NCI-H146 (cell line): Measurements from ENCODE around the gene FNDC11.
"Not testable (repeated sequence)": the region's sequence is repeated elsewhere in the genome, so short reads cannot be mapped to it uniquely, and the experiment has no call there.

Experiments
- DNase-seq: peaks from one replicate; lab custom pipeline; 2025; lab: John Stamatoyannopoulos, UW

The FNDC11 gene

GRCh38 chr20:63567386-63568169, 13.6 kb downstream of the FNDC11 start:
- no peak for DNase-seq

GRCh38 chr20:63568170-63568981, 14.4 kb downstream of the FNDC11 start:
- DNase-seq = no peak

- peak; percentile 38 for DNase-seq
Observed at GRCh38 chr20:63568986-63569949, 15.3 kb downstream of the FNDC11 start.

DNA sequence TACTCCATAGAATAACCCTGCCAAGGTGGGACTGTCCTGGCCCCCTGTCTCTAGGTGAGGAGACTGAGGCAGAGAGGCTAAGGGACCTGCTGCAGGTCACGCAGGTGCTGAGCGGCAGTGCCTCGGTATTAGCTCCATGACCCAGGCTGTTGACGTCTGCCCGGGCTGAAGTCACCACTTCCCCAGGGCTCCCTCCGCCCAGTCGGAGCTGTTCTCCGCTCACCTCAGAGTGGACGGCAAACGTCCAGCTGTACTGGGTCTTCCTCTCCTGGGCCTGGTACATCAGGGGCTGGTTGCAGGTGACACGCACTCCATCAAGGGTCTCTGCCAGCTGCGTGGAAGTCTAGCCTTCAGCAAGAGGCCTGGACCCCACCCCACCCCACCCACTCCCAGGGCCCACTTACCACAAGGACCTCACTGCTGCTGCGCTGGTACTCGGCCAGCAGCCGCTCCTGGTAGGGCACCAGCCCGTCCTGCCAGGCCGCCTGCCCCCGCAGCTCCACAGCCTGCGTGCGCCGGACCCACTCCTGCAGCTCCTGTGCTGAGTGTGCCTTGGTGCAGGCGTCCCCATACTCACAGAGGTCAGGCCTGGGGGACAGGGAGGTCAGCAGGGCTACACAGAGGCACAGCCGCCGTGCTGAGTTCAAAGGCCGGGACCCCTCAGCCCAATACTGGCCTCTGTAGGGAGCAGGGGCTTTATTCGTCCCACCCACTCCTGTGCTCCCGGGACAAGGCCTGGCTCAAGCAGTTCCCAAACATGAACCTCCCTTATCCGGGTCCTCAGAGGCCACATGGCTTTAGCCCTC, 16.5 kb downstream of the FNDC11 start:
- no peak for DNase-seq

- not testable (repeated sequence) for DNase-seq
Observed at GRCh38 chr20:63571087-63571478, 17.1 kb downstream of the FNDC11 start.

DNA sequence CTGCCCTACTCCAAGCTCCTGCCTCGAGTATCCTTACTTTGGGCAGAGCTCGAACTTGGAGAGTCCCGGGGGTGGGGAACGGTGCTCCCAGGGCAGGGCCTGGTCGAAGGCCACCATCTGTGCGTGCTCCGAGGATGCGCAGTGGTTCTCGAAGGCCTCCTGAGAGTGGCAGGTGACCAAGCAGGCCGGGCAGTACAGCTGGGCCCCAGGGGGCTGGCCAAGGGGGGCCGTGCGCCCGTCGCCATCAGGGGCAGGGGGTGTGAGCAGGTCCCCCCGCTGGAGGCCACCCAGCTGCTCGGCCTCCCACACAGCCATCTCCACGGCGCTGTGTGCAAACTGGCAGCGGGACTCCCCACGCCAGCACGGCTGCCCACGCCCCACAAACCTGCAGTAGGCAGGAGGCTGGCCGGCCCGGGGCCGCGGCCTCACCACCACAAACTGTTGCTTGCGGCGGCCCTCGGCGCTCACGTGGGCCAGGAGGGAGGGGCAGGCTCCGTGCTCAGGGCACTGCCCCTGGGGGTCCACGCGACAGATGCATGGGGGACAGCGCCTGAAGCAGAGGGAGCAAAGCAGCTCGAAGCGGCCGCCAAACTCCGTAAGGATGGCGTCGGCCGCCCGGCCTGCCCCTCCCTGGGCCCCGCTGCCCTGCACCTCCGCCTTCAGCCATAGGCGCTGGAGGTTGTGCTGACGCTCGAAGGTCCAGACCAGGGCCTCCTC, 18.3 kb downstream of the FNDC11 start:
- no peak for DNase-seq

DNA sequence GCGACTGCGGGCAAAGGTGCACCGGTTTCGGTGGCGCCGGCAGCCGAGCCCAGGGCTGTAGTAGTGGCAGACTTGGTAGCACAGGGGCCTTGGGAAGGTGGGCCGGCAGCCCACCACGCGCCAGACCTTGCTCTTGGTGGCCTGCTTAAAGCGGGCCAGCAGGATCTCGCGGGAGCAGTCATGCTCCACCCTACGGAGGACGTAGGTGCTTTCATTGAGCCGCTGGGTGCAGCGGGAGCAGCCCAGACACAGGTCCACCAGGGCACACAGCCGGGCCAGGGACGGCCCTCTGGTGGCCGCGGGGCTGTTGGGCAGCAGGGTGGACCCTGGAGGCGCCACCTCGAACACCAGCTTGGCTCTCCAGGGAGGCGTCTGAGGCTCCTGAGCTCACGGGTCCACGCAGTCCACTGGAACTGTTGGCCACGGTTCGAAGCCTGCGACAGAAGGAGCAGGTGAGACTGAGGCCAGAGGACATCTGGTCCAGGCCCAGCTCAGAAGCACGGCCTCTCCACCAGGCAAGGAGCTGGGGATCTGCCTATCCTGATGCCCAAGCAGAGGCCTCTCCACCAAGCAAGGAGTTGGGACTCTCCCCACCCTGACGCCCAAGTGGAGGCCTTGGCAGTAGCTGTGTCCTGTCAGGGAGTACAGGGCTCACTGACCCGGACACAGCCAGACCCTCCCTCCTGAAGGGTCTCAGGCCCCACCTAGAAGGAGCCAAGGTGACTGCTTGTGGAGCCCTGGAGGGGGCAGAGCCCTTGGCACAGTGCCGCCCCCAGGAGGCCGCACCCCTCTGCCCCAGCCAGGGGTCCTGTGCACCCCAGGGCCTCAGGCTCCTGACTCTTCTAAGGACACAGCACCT, 19.1 kb downstream of the FNDC11 start:
- DNase-seq = no peak

DNA sequence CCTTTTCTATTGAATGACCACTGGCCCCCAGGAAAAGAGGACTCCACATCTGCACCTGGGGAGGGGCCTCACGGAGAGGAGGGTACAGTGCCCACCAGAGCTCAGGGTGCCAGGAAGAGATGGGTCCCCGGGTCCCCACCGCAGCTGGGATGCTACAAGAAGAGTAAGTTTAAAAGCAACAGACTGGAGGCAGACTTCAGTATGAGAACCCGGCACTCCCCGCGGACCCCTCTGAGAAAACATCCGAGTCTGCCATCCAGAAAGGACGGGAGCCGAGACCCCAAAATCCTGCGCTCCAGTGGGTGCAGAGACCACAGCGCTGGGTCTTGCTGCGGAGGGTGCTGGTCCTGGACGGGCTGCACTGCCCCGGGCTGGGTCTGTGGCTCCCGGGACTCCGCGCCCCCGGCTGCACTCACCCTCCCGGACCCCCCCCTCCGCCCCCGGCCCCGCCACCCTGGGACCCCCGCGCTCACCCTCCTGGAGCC, 19.7 kb downstream of the FNDC11 start:
- no peak for DNase-seq

DNA sequence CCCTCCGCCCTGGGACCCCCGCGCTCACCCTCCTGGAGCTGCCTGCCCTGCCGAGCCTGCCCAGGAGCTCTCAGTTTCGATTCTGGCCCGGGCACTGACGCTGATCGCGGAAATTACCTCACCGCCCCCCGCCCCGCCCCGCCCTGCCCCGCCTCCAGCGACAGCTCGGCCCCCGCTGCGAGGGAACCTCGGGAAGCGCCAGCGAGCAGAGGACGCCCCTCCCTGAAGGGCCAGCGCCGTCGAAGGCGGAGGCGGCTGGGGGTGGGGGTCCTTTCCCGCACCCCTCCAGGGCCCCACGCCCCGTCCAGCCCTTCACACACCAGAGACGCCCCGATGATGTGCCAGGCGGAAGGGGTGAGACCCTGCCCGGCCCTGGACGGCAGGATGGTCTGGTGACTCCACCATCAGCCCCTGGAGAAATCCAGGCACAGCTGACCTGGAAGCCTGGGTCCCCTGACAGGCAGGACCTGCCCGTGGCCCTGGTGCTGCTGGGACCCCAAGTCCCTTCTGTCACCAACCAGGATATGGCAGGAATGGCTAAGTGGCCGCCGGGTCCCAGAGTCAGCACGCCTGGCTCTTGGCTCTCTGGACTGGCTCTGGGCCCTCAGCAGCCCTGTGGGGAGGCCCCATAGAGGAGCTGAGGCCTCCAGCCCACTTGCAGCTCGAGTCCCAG, 20.3 kb downstream of the FNDC11 start, which contains the start of gene HELZ2:
TSS of gene HELZ2 (minus strand) at position 84 of the 673 bp plus-strand sequence. CDS start 1,854 bp downstream, outside the sequence.
- DNase-seq = peak; percentile 72

GRCh38 chr20:63574829-63575743, 21.1 kb downstream of the FNDC11 start:
- DNase-seq = no peak

DNA sequence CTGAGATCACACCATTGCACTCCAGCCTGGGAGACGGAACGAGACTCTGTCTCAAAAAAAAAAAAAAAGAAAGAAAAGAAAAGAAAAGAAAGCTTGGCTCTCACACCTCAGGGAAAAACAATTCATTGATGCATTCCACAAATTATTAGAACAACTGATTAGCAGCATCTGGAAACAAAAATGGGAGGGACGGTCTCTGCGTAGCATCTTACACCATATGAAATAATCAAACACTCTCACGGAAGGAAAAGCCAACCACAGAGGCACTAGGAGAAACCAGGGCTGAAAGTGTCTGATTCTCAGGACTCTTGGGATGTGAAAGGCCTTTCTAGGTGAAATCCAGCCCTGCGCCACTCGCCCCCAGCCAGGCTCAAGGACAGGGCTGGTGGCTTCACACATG, 22.4 kb downstream of the FNDC11 start:
- no peak for DNase-seq

- no peak for DNase-seq
Observed at GRCh38 chr20:63577317-63577894, 23.4 kb downstream of the FNDC11 start.

GRCh38 chr20:63578224-63579016, 24.5 kb downstream of the FNDC11 start:
- no peak for DNase-seq

- DNase-seq = no peak
Observed at GRCh38 chr20:63579017-63579694, 25.2 kb downstream of the FNDC11 start.

GRCh38 chr20:63580796-63581461, 27.0 kb downstream of the FNDC11 start:
- DNase-seq = peak; percentile 33
